ENCODE results near the gene MT1HL1.

DNA sequence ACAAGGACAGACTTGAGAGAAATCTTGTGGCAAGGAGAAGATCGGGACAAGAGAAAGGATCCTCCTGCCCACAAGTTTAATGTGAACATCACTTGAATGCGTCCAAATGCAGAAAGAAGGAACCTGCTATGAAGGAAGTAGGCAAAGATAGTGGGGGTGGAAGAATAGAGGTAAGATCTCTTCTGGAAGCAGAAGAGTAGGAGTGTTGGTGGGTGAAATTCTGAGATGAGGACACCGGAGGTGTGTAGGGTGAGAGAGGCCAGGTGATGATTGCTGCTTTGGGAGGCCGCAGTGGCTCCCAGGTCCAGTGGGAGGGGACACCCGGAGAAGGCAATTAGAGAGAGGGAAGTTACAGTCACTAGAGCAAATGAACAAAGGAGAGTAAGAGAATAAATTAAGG lies 44.6 kb upstream of the MT1HL1 start:
- TF ChIP-seq, protein P1, sequence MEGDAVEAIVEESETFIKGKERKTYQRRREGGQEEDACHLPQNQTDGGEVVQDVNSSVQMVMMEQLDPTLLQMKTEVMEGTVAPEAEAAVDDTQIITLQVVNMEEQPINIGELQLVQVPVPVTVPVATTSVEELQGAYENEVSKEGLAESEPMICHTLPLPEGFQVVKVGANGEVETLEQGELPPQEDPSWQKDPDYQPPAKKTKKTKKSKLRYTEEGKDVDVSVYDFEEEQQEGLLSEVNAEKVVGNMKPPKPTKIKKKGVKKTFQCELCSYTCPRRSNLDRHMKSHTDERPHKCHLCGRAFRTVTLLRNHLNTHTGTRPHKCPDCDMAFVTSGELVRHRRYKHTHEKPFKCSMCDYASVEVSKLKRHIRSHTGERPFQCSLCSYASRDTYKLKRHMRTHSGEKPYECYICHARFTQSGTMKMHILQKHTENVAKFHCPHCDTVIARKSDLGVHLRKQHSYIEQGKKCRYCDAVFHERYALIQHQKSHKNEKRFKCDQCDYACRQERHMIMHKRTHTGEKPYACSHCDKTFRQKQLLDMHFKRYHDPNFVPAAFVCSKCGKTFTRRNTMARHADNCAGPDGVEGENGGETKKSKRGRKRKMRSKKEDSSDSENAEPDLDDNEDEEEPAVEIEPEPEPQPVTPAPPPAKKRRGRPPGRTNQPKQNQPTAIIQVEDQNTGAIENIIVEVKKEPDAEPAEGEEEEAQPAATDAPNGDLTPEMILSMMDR (IDR thresholded peaks at IDR 0.05) = no peak
- no peak for TF ChIP-seq ZFX (IDR thresholded peaks at IDR 0.05; ENCODE audit: borderline replicate concordance)

All from 22Rv1 (cell line).